Lower lobe of right lung (tissue), 2 donors: ENCODE data around the gene CDKN1C. TPM values are rescaled to one million over a fixed set of nuclear protein-coding genes. Genes with fewer than 3 reads are reported as not detected.

Experiments used
- ATAC-seq, 2 donors: fragments of 200-7000 bp; cut with Tn5 transposase; one replicate each; pipeline ENCODE4 v1.9.1; 2020 to 2022; ENCODE audit warnings: mild to moderate bottlenecking in 2 of 2, moderate library complexity in 2 of 2
- DNase-seq: peaks from one replicate; pipeline ENCODE4 v3.0.0-alpha.2; 2020
- H3K27ac ChIP-seq: fragments of 200-600 bp; one replicate; pipeline ENCODE4 v1.8.0; 2022
- H3K27me3 ChIP-seq: fragments of 200-600 bp; one replicate; pipeline ENCODE4 v1.8.0; 2022; ENCODE audit warnings: low read depth
- H3K36me3 ChIP-seq: fragments of 200-600 bp; one replicate; pipeline ENCODE4 v1.8.0; 2022; ENCODE audit warnings: mild to moderate bottlenecking
- H3K4me1 ChIP-seq: fragments of 200-600 bp; one replicate; pipeline ENCODE4 v1.8.0; 2022
- H3K4me3 ChIP-seq: fragments of 200-600 bp; one replicate; pipeline ENCODE4 v1.8.0; 2022; ENCODE audit warnings: mild to moderate bottlenecking
- H3K9me3 ChIP-seq: fragments of 200-600 bp; one replicate; pipeline ENCODE4 v1.8.0; 2022
- intact Hi-C: fragments of 100-400 bp; cut with DNase I; formaldehyde crosslinking; loops from one replicate; pipeline ENCODE4 v1.11.0; 2022
- total RNA-seq: library from RNA; stranded (reverse); fragmentation: NEBNext Ultra II Directional; extraction: Animal tissue kit (Norgen Biotek cat#: 25700); gene quantifications from one replicate; pipeline ENCODE4 v1.2.1, GENCODE V29; 2021
- TF ChIP-seq, protein P1 (sequence below): fragments of 200-600 bp; IDR thresholded peaks from one replicate; pipeline ENCODE4 v1.8.0; 2022; ENCODE audit warnings: antibody characterized with exemption, mild to moderate bottlenecking
- donor health status: DM: no; HTN: yes; CAD: no; lungs with severe emphysema.

Gene CDKN1C
- total RNA-seq, 1 donor from 2014 or later: 39.5 TPM

DNA sequence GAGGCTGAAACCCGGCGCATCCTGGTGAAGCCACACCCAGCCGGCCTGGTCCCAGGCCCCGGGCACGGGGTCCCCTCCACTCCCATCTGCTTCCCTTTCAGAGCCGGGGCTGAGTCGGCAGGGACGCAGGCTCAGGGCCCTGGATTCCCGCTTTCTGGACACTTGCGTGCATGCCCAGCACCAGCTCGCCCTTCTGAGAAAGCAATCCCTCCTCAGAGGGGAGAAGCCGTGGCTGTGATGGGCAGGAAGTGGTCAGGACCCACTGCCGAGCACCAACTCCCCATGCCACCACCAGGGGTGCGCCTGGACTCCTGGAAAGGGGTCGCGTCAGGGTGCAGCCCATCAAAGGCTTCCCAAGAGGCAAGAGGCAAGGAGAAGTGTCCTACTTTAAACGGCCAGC, 15.1 kb downstream of the CDKN1C start:
- Histone ChIP-seq H3K4me1 (peaks cover 13% of the 10 kb centered on the region), H3K27me3 (peaks cover 33% of the 10 kb centered on the region), H3K9me3 (no peaks in the 10 kb centered on the region), H3K4me3 (no peak overlapping the region), H3K27ac (no peak overlapping the region), H3K36me3 (no peaks in the 10 kb centered on the region)
- peak in 1 of 2 donors; percentile 8 for ATAC-seq
- intact Hi-C loops: no loop called here
- TF ChIP-seq, protein P1, sequence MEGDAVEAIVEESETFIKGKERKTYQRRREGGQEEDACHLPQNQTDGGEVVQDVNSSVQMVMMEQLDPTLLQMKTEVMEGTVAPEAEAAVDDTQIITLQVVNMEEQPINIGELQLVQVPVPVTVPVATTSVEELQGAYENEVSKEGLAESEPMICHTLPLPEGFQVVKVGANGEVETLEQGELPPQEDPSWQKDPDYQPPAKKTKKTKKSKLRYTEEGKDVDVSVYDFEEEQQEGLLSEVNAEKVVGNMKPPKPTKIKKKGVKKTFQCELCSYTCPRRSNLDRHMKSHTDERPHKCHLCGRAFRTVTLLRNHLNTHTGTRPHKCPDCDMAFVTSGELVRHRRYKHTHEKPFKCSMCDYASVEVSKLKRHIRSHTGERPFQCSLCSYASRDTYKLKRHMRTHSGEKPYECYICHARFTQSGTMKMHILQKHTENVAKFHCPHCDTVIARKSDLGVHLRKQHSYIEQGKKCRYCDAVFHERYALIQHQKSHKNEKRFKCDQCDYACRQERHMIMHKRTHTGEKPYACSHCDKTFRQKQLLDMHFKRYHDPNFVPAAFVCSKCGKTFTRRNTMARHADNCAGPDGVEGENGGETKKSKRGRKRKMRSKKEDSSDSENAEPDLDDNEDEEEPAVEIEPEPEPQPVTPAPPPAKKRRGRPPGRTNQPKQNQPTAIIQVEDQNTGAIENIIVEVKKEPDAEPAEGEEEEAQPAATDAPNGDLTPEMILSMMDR: no peak
- no peak for DNase-seq

- Histone ChIP-seq H3K27ac (no peak overlapping the region), H3K9me3 (no peaks in the 10 kb centered on the region), H3K4me1 (peaks cover 13% of the 10 kb centered on the region), H3K27me3 (peaks cover 33% of the 10 kb centered on the region), H3K36me3 (no peaks in the 10 kb centered on the region), H3K4me3 (no peak overlapping the region)
- ATAC-seq (no peak), DNase-seq (no peak)
- TF ChIP-seq, protein P1: no peak
- intact Hi-C loops: no loop called here
These were observed 15.8 kb downstream of the CDKN1C start for GRCh38 chr11:2869561-2870427.

DNA sequence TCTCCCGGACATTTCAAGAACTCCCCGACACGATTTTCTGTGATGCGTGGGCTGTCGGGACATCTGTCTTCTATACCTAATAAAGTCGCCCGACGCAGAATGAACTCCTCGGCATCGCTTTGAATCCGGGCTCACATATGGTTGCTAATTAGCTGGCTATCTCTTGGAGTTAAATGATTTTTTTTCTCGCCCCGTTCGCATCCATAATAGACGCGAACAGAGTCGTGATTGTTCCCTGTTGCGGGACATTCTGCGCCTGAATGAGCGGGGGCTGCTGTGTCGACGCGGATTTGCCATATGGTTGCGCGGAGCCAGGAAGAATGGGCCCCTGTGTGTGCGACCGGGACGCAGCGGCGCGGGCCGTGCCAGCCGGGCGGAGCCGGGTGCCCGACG, 16.4 kb downstream of the CDKN1C start:
- ATAC-seq: no peak
- H3K36me3 ChIP-seq: no peaks in the 10 kb centered on the region
- H3K4me3 ChIP-seq: no peak overlapping the region
- intact Hi-C loops: no loop called here
- H3K9me3 ChIP-seq: no peaks in the 10 kb centered on the region
- H3K27ac ChIP-seq: no peak overlapping the region
- peaks cover 33% of the 10 kb centered on the region for H3K27me3 ChIP-seq
- DNase-seq: no peak
- H3K4me1 ChIP-seq: peaks cover 13% of the 10 kb centered on the region
- TF ChIP-seq, protein P1: no peak

GRCh38 chr11:2868506-2869133, 17.0 kb downstream of the CDKN1C start:
- intact Hi-C loops: no loop called here
- Histone ChIP-seq H3K4me3 (peak overlapping the region; percentile 36), H3K36me3 (no peaks in the 10 kb centered on the region), H3K4me1 (peaks cover 13% of the 10 kb centered on the region), H3K27ac (no peak overlapping the region), H3K9me3 (no peaks in the 10 kb centered on the region), H3K27me3 (peaks cover 33% of the 10 kb centered on the region)
- TF ChIP-seq, protein P1: no peak
- ATAC-seq: no peak
- no peak for DNase-seq

DNA sequence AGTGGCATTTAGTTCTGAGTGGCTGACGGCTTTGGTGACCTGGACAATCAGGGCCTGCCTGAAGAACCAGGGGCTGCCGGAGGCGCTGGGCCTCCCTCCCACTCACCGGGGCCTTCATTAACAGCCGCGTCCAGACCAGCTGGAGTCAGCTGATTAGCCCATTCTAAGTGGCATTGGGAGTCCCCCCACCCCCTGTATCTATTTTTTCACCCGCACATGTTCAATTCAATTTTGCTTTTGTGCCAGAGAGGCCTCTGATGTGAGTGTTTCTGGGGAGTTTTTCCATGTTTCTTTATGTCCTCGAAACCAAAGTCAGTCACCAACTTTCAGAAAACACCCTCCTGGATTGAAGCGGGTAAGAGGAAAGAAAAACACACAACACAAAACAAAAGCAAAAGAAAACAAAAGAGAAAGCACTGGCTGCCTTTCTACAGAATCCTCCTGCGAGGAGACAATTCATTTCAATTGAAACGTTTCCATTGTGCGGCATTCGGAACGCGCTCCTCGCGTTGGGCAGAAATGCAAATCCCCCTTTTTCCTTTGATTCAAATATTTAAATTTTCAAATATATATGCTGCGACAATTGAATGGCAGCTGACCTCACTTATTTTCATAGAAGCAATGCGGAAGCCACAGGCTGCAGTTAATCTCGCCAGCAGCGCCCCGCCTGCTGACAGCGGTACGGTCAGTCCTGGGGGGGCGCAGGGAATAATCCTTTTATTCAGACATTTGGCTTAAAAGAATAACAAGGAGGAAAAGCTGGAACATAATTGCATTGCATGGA, 17.7 kb downstream of the CDKN1C start:
- peak overlapping the region; percentile 36 for H3K4me3 ChIP-seq
- peaks cover 19% of the 10 kb centered on the region for H3K4me1 ChIP-seq
- peaks cover 40% of the 10 kb centered on the region for H3K27me3 ChIP-seq
- no peak for ATAC-seq
- no peaks in the 10 kb centered on the region for H3K9me3 ChIP-seq
- no peak overlapping the region for H3K27ac ChIP-seq
- TF ChIP-seq, protein P1: no peak
- DNase-seq: no peak
- H3K36me3 ChIP-seq: no peaks in the 10 kb centered on the region
- intact Hi-C loops: no loop called here
